Astrocyte of the spinal cord (primary cell): Measurements from ENCODE around the gene TMCC3.

Experiments
- DNase-seq: peaks from one replicate; pipeline ENCODE4 v3.0.0; 2011; ENCODE audit warnings: low read depth, low spot score
- H3K4me3 ChIP-seq: 2 replicates; pipeline ENCODE4 v1.5.1; 2011; ENCODE audit warnings: low read depth, mild to moderate bottlenecking, low read length, moderate library complexity
- CTCF ChIP-seq: IDR thresholded peaks from 2 replicates; pipeline ENCODE4 v1.5.1; 2012; ENCODE audit warnings: low read depth, mild to moderate bottlenecking, low read length, inconsistent platforms
- in situ Hi-C: cut with HindIII; loops from 2 replicates; pipeline ENCODE4 v1.10.0; 2017; ENCODE audit warnings: low sequenced_read_pairs

Gene TMCC3

GRCh38 chr12:94666158-94666557, 15.8 kb upstream of the TMCC3 start:
- in situ Hi-C loops = no loop called here
- no peak for DNase-seq
- TF ChIP-seq CTCF = no peak
- H3K4me3 ChIP-seq = no peak overlapping the region

- in situ Hi-C loops = no loop called here
- no peak for DNase-seq
- H3K4me3 ChIP-seq = no peak overlapping the region
- TF ChIP-seq CTCF = no peak
Observed at GRCh38 chr12:94663702-94664101, 13.3 kb upstream of the TMCC3 start.

GRCh38 chr12:94663071-94663470, 12.7 kb upstream of the TMCC3 start:
- no peak overlapping the region for H3K4me3 ChIP-seq
- no peak for DNase-seq
- in situ Hi-C loops = no loop called here
- no peak for TF ChIP-seq CTCF

GRCh38 chr12:94660436-94660835, 10.1 kb upstream of the TMCC3 start:
- in situ Hi-C loops = no loop called here
- no peak overlapping the region for H3K4me3 ChIP-seq
- no peak for TF ChIP-seq CTCF
- no peak for DNase-seq

- DNase-seq = no peak
- H3K4me3 ChIP-seq = no peak overlapping the region
- in situ Hi-C loops = no loop called here
- TF ChIP-seq CTCF = no peak
Observed at GRCh38 chr12:94659346-94659930, 9.1 kb upstream of the TMCC3 start.

- in situ Hi-C loops = no loop called here
- H3K4me3 ChIP-seq = no peak overlapping the region
- TF ChIP-seq CTCF = no peak
- no peak for DNase-seq
Observed at GRCh38 chr12:94658931-94659330, 8.6 kb upstream of the TMCC3 start.

GRCh38 chr12:94656556-94656955, 6.2 kb upstream of the TMCC3 start:
- in situ Hi-C loops = no loop called here
- no peak overlapping the region for H3K4me3 ChIP-seq
- no peak for DNase-seq
- TF ChIP-seq CTCF = no peak
